HG02938 (cell line): Measurements from ENCODE around the gene LPP.

Experiments
- ATAC-seq: cut with Tn5 transposase; IDR thresholded peaks from one replicate; pipeline ENCODE4 v1.9.1; 2021; ENCODE audit warnings: mild to moderate bottlenecking, moderate library complexity; ENCODE audit not compliant: unreplicated experiment

The LPP gene

DNA sequence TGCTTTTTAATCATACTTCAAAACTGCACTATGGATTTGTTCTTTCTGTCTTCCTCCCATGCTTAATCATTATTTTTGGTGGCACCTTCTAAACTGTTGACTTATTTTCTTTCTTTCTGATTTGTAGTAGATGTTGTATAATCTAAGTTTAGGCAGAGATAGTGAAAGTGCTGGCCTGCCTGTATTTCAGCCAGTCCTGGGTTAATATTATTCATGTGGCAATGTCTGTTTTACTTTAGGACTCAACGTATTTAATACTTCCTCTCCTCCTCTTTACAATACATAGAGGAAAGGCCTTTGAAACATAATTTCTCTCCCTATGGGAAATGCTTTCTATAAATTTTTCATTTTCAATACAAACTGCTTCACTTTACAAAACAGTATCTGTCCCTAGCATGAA is 690.1 kb downstream of the LPP start:
- ATAC-seq: no peak

DNA sequence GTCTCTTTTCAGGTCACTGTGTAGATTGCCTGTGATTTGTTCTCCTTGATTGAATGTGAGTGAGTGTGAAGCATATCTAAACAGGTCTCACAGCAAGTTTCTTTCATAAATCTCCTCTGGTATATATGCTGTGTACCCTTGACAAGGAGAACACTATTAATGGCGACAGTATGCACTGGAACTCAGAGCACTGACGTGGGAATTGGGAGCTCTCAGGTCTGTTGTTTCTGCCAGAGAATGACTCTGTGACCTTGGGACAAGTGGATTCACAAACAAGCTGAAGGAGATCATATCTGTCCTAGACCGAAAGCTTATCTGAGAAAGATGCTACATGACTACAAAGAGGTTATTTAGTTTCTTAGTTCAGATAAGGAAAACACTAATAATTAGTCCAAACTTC is 691.6 kb downstream of the LPP start:
- no peak for ATAC-seq

DNA sequence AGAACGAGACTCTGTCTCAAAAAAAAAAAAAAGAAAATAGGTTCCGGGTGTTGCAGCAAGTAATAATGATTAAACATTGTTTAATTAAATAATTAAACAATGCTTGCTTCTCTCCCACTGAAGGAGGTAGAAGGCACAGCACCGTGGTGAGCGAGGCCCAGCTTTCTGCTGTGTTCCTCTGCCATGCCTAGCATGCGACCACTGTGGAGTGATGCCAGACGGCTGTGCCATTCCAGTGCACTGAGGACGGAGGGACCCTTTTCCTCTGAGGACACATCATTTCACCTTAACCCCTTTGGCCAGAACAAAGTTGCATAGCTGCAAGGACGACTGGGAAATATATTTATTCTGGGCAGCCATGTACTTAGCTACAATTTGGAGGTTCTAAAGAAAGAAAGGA is 695.0 kb downstream of the LPP start:
- ATAC-seq: no peak

DNA sequence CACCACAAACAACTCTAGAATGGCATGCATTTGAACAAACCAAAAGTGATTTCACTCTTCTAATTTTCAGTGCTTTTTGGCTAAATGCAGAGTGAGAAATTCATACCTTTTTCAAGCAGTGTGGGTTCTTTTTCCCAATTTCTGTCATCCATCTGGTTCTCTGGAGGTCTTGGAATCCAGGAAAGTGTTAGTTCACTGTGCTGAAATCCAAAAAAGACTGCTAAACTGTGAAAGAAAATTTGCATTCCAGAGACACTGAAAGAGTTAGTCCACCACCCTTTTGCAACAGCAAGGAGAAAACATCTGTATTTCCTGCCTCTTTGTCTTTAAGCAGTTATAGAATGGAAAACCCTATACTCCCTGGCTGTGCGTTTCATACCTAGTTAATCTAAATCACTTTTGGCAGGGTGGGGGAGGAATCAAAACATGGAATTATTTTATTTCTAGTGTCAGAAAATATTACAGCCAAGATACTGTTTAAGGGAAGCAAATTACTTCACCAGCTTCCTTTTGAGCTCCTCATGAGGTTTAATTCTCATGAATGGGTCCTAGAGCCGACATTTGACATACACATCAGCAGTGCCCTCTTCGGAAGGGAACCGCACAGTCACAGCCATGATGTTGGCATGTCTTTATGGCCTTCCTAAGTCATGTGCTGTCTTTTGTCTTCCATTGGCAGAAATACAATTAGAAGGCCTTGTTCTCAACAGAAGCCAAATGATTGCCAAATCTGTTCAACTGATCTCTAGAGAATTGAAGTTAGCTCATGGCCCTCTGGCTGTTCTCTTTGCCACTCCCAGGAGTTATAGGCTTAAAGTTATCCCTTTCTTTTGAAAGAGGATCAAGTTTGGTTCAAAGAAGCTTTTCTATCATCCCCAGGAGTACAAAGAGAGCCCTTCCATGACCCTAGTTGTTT is 700.2 kb downstream of the LPP start:
- no peak for ATAC-seq

DNA sequence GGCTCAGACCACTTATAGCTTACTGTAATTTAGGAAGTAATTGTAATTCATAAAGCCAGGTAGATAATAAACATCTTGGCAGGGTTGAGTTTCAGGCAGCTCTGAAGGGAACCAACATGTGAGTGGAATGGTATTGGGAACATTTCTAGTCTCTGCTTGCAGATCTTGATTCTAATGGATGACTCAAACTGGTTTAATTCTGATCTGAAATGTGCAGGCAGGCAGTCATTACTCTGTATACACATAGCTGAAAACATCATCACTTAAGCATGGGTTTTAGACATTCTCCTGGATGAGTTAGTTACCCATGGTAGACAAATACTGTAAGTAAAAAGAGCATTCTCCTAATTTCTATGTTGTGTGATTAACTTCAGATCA is 700.8 kb downstream of the LPP start:
- no peak for ATAC-seq

DNA sequence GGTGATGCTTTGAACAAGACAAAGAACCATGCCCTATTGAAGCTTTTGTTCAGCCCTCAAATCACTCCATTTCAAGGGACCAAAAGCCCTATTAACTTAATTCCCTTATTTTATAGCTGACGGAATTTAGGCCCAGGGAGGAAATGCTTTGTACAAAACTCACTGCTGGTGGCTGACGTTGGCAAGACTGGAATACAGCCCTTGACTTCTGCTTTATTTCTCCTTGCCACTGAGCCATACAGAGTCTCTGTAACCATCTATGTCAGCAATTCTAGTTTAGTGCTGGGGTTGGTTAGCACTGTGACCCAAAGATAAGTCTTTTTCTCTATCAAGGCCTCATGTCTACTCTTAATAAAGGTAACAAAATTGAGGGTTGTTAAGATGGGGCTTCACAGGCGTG is 701.7 kb downstream of the LPP start:
- ATAC-seq: no peak

DNA sequence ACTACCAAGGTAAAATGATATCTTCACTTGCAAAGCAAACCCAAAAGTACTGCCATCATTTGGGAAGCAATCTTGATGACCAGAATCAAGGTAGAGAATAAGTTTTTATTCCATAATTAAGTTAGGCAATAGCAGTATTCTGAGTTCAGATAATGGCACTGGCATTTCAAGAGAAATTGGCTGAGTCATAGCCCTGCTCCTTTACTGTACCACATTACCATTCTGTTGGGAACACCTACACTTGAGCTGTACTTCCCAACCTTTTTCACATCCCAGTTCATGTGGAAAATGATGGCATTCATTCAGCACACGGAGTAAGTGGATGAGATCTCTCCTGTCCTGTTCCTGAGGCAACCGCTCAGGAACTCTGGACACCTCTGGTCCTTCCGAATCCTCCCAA is 706.2 kb downstream of the LPP start:
- no peak for ATAC-seq

DNA sequence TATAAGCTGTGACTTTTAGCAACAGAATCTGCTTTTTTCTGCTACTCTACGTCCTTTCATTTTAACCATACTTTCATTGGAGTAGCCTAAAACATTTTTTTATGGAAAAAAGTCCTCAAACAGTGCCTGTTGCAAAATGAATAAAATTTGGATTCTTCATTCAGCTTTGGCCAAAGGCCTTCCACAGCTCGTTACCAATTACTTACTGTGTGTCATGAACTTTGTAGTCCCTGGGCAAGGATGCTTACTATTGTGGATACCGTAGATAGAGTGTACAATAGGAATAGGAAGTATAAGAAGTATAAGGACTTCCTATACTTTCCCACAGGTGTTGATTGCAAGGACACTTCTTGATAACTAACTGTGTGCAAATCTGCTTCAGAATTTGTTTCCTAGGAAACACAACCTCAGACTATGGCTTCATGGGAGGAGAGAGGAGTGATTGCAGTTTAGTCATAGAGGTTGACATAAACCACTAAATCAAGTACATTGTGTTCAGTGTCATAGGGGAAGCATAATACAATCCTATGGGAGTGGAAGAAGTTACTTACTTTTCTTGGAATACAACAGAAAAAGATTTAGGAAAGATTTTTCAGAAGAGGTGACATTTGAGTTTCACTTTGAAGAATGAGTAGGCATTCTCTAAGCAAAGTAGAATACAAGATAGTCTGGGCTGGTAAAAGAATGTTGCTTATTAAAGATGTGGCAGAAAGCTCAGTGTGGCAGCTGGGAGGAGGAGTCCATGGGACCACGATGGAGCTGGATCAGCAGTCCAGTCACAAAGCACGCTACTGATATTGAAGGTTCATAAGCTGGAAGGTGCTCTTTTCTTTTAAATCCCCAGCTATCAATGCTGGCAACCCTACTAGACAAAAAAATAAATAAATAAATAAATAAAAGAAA is 708.1 kb downstream of the LPP start:
- no peak for ATAC-seq

DNA sequence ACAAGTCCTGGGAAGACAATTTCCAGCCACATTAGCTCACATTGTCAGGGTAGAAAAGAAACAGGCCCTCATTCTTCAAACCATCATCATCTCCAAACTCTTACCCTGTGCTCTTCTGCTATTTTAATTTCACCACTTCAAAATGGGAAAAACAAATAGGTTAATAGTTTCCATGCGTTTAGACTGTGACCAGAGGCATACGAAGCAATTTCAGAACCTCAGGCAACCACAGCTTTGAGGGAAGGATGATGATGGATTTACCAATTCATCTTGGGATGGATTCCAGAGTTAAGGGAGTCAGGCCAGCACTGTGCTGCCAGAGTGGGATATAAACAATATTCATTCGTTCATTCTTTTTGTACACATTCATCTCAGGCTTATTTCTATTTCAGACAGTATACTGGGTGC is 710.0 kb downstream of the LPP start:
- ATAC-seq: no peak

DNA sequence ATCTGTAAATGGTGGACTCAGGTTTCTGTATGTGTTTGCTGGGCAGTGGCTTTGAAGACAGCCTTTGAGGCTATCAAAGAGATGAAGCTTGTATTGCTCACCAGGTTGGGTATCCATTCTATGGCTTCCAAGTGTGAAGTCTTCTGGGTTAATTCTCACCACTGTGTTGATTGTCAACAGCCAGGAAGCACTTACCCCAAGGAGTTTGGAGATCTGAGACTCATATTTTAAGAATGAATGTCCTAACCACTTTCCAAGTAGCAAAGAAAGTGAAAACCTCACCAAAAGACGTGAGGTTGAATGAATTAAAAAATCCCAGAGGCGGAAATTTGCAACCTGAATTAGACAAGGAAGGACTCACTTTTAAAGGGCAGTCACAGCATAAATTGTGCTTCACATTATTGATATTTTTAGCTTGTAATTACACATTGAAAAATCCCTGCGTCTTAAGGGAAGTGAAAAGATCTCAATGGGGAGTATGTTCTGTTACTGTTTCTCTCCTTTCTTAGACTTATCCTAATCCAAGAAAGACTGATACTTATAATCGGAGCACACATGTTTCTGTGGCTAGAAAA is 713.8 kb downstream of the LPP start:
- no peak for ATAC-seq

DNA sequence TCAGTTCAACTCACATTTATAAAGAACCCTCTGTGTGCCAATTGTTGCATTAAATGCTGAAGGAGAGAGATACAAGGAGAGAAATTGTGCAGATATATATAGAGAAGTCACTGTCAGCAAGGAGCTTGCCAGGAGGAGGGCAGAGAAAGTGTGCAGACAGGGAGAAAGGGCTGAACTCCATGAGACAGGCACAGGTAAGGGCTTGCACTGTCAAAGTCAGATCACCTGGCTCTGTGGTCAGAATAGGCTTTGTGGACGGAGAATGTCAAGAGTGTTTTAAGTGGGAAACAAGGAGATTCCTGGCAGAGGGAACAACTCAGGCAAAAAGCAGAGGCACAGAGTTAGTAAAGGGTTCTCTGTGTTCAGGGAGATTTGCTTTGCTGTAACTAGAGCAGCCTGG is 714.8 kb downstream of the LPP start:
- no peak for ATAC-seq

DNA sequence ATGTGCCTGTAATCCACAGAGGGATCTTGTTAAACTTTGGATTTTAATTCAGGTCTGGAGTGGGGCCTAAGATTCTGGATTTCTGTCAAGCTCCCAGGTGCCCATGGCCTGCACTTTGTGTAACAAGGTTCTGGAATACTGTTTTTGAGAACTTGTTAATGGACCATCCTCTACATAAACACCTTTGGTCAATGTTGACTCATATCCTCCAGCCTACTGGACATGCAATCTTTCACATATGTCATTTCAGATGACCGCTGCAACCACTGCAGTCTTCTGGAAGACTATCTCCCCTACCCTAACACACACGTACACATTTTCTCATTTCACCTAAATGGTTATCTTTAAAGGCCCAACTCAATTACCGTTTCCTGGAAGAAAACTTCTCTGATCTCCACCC is 715.7 kb downstream of the LPP start:
- ATAC-seq: no peak

DNA sequence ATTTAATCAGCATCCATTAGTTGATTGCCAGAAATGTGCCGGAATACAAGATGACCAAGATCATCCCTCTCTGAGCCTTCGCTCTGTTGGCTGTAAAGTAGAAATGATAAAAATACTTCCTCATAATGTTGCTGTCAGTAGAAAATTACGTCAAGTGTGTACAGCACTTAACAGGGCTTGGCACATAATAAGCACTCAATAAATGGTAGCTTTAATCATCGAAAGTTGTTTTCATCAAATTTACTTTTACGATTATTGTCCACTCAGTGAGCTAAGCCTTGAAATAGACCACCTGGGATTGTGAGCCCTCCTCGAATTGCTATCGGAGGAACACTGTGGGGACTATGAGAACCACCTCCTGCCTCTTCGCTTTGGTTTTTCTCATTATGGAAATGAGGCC is 716.5 kb downstream of the LPP start:
- ATAC-seq: no peak

DNA sequence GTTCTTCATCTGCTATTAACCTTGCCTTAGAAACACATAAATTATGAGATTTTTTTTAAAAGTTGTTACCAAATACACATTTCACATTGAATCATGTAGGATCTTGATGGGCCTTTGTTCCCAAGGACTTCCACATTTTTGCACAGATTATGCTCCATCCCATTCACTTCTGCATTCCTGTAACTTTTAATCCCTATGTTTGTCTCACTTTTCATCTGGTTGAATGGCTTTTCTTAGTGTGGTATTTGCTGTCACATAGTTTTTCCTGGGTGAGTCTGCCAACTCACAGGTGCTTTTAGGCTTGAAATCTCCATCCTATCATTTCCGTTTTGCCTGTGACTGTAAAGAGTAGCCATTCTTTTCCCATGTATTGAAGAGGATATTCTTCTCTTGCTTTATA is 720.6 kb downstream of the LPP start:
- no peak for ATAC-seq

DNA sequence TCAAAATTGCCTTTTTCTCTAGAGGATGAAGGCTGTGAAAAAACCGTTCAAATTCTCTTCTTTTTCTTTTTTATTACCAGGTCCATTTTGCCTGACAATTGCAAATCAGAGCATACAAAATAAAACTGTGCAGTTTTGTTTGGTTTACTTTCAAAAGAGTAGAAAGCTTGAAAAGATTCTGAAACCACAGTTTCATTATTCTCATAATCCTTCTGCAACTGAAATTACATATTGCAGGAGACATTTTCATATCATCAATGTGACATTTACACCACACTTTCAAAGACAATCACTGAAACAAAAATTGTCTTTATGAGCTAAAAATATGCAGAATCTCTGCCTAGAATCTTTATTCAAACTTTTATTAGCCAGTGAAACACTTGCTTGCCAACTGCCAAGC is 721.5 kb downstream of the LPP start:
- ATAC-seq: no peak

DNA sequence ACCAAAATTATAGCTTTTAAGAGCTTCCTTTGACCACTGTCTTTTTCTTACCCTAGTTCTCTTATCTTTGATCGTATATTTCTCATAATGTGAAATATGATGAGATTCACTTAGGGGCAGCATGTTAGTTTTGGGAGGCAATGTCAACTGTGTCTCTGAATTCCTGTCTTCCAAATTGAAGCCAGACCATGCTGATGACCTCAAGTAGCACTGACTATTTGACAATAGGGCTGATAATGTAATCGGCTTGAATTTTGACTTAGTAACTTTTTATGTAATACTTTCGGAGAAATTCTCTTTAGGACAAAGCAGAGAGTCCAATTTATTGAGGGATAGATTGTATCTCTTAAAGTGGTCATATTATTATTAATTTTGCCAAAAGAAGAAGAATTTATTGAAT is 722.4 kb downstream of the LPP start:
- ATAC-seq: no peak

DNA sequence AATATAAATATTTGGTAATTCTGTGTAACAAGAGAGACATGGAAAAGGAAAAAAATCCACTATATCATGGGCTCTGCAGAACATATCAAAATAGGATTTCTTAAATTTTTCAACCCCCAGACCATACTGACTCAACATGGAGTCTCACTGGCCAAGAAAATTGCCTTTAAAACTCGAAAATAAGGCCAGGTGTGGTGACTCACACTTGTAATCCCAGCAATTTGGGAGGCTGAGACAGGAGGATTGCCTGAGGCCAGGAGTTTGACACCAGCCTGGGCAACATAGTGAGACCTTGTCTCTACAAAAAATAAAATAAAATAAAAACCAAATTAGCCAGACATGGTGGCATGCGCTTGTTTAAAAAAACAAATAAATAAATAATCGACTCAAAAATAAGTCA is 723.4 kb downstream of the LPP start:
- no peak for ATAC-seq

DNA sequence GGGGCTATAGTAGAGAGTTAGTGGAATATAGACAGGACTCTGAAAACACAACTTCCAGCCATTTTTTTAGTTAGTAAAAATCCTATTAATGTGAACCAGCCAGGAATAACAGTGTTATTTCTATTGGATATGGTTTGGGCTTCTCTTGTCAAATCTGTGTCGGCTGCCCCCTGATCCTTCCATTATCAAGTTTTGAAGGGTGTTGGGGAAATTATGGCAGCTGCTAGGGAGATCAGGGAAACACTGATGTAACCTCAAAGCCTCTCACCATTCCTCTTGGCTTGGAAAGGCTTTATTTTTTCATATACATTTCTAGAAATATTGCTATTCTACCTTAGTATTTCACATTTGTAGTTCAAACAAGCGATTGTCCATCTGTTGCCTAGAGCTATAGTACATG is 724.1 kb downstream of the LPP start:
- ATAC-seq: no peak

DNA sequence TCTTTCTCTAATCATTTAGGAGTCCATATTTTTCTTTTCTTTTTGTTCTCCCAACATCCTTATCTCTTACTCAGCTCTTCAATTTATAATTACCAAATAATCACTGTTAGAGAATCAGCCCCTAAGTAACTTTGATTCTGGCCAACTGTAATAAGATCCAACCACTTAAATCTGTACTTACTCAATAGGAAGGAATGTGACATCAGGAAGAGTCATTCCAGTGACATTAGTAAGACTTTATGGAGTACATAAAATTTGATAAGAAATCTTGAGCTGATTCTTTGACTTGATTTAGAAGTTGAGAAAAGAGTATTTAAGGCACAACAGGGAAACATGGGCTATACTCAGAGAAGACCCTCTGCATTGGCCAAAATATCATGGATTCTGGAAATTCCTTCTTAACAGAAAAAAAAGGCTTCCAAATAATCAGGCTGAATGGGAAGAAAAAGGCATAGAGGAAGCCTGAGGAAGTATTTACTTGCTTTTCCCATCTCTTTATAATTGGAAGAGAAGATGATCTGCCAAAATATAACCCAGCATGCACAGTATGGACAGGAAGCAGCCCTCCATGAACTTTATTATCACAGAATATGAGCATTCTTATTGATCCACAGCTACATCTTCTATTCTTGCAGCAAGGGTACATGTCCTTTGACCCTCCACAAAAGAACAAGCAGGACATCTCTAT is 728.1 kb downstream of the LPP start:
- no peak for ATAC-seq

DNA sequence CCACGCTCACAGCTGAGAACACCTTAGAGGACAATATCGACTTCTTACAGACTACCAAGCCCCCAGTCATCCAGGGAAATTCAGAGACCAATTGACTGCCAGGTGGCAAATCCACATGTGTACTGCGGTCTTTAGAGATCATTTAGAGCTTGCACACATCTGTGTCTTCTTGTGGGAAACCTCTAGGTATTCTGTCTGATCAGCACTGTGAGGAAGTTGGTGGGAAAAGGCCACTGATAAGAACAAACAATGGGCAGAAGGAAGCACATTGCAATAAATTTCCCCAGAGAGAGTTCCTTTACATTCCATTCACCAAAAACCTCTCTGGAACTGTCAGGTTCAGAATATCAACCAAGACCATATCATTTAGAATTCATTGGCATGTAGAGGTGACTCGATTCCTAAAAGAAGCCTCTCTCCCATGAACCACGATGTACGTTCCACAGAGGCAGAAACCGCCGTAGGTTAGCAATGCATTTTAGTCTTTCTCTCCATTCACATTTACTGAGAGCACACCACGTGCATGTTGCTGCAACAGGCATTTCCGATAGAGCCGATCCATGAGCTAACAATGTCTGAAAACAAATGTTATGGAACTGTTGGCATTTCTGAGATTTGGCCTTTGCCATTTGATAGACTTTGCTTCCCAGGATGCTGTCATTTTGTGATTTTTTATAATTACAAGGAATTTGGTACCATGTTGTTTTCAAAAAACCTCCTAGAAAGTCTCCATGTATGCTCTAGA is 730.5 kb downstream of the LPP start:
- ATAC-seq: no peak
